Mesothelial cell of epicardium (in vitro differentiated cells): ENCODE data around the gene FEN1. TPM values are rescaled to one million over a fixed set of nuclear protein-coding genes. Genes with fewer than 3 reads are reported as not detected.

Experiments
- DNase-seq, 2 experiments: peaks; one replicate each; pipeline ENCODE4 v3.0.0; 2021; ENCODE audit warnings: low spot score in 2 of 2; ENCODE audit not compliant: unreplicated experiment in 2 of 2
- H3K27ac Mint-ChIP-seq: 2 replicates; pipeline ENCODE4 v1.8.0; 2021; ENCODE audit warnings: mixed read lengths
- H3K27me3 Mint-ChIP-seq: 2 replicates; pipeline ENCODE4 v1.8.0; 2021; ENCODE audit warnings: low read depth, mixed read lengths
- H3K36me3 Mint-ChIP-seq: 2 replicates; pipeline ENCODE4 v1.8.0; 2021; ENCODE audit warnings: mixed read lengths
- H3K4me1 Mint-ChIP-seq: 2 replicates; pipeline ENCODE4 v1.8.0; 2021; ENCODE audit warnings: mixed read lengths
- H3K4me3 Mint-ChIP-seq: 2 replicates; pipeline ENCODE4 v1.8.0; 2021; ENCODE audit warnings: mild to moderate bottlenecking, moderate library complexity, mixed read lengths
- H3K9me3 Mint-ChIP-seq: 2 replicates; pipeline ENCODE4 v1.8.0; 2021; ENCODE audit warnings: mixed read lengths
- CTCF ChIP-seq: fragments of 200-600 bp; sonication (generic); IDR thresholded peaks from one replicate; pipeline ENCODE4 v1.5.0; 2021; ENCODE audit warnings: antibody characterized with exemption; ENCODE audit not compliant: unreplicated experiment
- total RNA-seq: library from RNA; stranded (reverse); gene quantifications from 3 replicates; pipeline ENCODE4 v1.2.1, GENCODE V29; 2021

FEN1 gene
- total RNA-seq, 1 donor from 2014 or later = 20.3 TPM

- H3K27me3 Mint-ChIP-seq = no peaks in the 10 kb centered on the region
- H3K9me3 Mint-ChIP-seq = no peaks in the 10 kb centered on the region
- DNase-seq = no peak
- no peak for TF ChIP-seq CTCF
- H3K4me3 Mint-ChIP-seq = peak overlapping the region; percentile 90
- peaks cover 25% of the 10 kb centered on the region for H3K4me1 Mint-ChIP-seq
- H3K27ac Mint-ChIP-seq = peak overlapping the region; percentile 99
- H3K36me3 Mint-ChIP-seq = peaks cover 4% of the 10 kb centered on the region
Measured at GRCh38 chr11:61793083-61793828, 545 bp downstream of the FEN1 start.

GRCh38 chr11:61793829-61794204 is 1.1 kb downstream of the FEN1 start:
- H3K9me3 Mint-ChIP-seq = no peaks in the 10 kb centered on the region
- peaks cover 25% of the 10 kb centered on the region for H3K4me1 Mint-ChIP-seq
- H3K36me3 Mint-ChIP-seq = peaks cover 5% of the 10 kb centered on the region
- no peaks in the 10 kb centered on the region for H3K27me3 Mint-ChIP-seq
- TF ChIP-seq CTCF = no peak
- H3K27ac Mint-ChIP-seq = peak overlapping the region; percentile 56
- DNase-seq = no peak
- peak overlapping the region; percentile 90 for H3K4me3 Mint-ChIP-seq

GRCh38 chr11:61794579-61794978 is 1.9 kb downstream of the FEN1 start:
- Mint-ChIP-seq H3K4me1 (peaks cover 25% of the 10 kb centered on the region), H3K27ac (no peak overlapping the region), H3K9me3 (no peaks in the 10 kb centered on the region), H3K4me3 (no peak overlapping the region), H3K36me3 (peaks cover 4% of the 10 kb centered on the region), H3K27me3 (no peaks in the 10 kb centered on the region)
- DNase-seq = no peak
- no peak for TF ChIP-seq CTCF

- H3K27ac Mint-ChIP-seq = no peak overlapping the region
- no peaks in the 10 kb centered on the region for H3K27me3 Mint-ChIP-seq
- peaks cover 25% of the 10 kb centered on the region for H3K4me1 Mint-ChIP-seq
- H3K9me3 Mint-ChIP-seq = no peaks in the 10 kb centered on the region
- H3K36me3 Mint-ChIP-seq = peaks cover 4% of the 10 kb centered on the region
- TF ChIP-seq CTCF = no peak
- no peak overlapping the region for H3K4me3 Mint-ChIP-seq
- no peak for DNase-seq
Measured at GRCh38 chr11:61795459-61795858, 2.7 kb downstream of the FEN1 start.

- Mint-ChIP-seq H3K4me3 (no peak overlapping the region), H3K9me3 (no peaks in the 10 kb centered on the region), H3K27ac (no peak overlapping the region), H3K4me1 (peaks cover 25% of the 10 kb centered on the region), H3K36me3 (peaks cover 5% of the 10 kb centered on the region), H3K27me3 (no peaks in the 10 kb centered on the region)
- no peak for DNase-seq
- no peak for TF ChIP-seq CTCF
Measured at GRCh38 chr11:61795876-61796526, 3.3 kb downstream of the FEN1 start.
